AG08396 (cell line): ENCODE measurements around the gene CTNND2.
"Not testable (repeated sequence)": the region's sequence is repeated elsewhere in the genome, so short reads cannot be mapped to it uniquely, and the experiment has no call there.

Experiments
- DNase-seq: peaks from one replicate; pipeline ENCODE4 v3.0.0; 2012; ENCODE audit warnings: low spot score, mixed read lengths

Gene CTNND2

DNA sequence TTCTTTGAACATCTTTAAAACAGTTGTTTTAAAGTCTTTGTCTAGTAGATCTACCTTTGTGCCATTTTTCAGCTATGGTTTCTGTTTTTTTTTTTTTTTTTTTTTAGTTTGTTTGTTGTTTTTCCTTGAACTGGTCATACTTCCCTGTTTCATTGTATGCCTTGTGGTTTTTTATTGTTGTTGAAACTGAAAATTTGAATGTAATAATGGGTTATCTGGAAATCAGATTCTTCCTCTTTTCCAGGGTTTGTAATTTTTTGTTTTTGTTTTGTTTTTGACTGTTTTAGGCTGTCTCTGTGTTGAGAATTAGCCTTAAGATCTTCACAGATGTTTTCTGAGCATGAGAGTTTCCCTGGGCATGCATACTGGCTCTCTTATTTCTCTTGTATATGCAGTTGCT, 873.6 kb downstream of the CTNND2 start:
- no peak for DNase-seq

DNA sequence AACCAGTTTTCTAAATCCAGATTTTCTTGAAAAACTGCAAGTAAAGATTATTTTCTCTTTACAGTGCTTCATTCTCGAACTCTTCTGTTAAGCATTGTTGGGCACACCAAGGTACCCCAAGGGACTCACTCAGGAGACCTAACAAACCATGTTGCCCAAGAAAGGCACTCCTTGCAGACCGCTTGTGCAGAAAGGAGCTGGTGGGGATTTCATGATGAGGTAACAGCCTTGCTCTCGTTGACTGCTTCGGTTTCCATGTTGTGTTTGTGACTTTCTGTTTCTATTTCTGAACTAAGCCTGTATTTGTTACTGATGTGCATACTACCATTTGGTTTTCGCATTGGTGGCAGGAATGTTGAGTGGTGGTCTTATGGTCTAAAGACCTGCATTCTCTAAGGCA, 876.6 kb downstream of the CTNND2 start:
- DNase-seq: no peak

DNA sequence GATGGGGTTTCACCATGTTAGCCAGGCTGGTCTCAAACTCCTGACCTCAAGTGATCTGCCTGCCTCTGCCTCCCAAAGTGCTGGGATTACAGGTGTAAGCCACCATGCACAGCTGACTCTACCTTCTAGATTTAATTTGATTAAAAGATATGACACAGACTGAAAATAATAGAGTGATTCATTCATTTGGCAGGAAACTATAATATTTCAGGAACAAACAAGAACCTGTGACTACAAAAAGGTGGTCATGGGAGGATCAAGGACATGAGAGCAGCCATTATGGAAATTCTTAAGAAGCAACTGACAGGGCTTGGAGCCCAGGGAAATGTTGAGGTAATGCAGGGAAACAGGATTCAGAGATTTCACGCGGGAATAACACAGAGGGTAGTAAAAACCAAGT, 877.7 kb downstream of the CTNND2 start:
- no peak for DNase-seq

DNA sequence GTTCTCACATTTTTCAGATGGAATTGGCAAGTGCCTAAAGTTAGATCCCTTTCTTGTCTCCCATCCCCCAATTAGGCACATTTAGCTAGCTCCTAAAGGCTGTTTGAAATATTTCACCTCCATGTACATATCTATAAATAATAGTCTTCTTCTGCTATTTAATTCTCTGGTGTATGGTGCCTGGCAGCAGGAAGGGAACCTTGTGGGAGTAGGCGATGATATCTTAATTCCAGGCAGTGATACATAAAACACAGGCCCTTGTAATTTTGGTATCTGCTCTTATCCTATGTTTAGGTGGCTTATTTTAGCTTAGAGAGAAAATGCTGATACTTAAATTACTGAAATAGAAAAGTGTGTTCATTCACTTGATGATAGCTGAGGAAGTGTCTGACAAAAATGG, 880.3 kb downstream of the CTNND2 start:
- no peak for DNase-seq

DNA sequence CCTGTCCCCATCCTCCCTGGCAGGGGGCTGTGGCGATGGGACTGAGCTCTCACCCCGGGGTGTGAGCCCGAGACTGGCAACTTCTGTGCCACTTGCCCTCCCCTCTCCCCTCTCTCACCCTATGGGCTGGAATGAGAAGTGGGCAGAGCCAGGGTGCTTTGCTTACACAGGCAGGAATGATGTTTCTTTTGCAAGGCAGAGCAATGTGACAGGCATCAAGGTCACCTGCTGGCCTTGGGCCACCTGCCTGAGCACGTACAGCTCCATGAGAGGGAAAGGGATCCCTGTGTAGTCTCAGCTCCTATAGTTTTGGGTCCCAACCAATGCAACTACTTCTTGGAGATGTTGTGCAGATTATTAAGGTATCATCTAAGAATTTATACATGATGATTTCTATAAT, 890.5 kb downstream of the CTNND2 start:
- DNase-seq: no peak

DNA sequence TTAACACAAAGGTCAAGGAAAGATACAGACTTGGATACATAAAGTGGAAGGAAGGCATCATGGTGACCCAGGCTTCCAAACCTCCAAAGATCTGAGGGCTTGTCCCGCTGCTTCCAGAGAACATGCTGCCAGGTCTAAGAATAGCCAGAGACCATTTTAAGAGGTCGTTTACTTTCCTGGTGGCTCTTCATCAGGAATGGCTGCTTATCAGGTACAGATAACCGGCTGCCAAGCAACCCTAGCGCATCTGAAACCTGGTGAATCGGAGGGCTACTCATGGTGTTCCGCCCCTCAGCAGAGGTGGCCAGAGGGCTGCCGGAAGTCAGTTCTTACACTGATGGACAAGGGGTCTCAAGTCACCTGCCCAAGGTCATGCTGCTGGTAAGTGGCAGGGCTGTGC, 892.0 kb downstream of the CTNND2 start:
- no peak for DNase-seq

DNA sequence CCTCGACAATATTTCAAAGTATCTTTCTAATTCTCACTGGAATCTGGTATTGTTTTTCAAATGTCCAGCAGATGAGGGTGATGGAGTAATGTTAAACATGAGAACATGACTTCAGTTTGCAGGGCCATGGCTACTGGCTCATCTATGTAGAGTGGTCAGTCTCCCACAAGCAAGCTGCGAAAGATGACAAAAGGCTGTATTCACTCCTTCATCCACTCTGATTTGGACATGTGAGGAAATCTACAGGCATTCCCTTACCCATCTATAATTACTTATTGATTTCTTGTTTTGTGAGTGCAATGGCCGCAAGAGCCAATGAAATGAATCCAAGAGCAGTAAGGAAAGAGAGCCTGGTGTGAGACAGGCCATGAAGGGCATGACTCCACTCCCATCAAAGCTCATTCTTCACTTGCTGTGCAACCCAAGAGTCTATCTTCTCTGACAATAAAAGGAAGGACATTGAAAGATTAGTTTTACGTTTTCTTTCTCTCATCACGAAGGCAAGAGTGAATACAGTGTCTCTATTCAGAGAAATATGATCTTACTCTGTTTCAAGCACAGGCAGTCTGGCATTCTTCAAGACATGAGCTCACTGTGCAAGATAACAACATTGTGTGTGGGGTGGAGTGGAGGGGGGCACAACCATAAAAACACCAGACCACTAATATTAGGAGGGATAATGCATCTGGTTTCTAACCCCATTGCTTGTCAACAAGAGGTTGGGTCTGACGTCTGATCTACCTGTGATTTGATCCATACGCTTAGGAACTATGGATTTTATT, 893.6 kb downstream of the CTNND2 start:
- no peak for DNase-seq

DNA sequence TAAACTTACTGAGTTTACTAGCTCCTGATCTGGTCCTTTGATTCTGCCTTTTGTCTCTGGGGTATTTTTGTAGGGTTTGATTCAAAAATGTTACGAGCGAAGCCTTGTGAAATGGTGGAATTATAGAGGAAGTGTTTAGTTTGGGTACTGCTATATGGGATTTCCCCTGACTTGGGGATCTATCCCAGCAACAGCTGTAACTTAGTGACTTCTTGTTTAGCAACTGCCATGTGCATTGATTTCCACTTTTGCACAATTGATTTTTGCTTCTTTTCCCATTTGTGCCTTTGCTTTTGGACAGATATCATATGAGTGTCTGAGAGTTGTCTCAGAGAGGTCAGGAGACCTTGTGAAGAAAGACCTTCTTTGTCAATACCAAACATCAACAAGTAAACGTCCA, 894.7 kb downstream of the CTNND2 start:
- no peak for DNase-seq

DNA sequence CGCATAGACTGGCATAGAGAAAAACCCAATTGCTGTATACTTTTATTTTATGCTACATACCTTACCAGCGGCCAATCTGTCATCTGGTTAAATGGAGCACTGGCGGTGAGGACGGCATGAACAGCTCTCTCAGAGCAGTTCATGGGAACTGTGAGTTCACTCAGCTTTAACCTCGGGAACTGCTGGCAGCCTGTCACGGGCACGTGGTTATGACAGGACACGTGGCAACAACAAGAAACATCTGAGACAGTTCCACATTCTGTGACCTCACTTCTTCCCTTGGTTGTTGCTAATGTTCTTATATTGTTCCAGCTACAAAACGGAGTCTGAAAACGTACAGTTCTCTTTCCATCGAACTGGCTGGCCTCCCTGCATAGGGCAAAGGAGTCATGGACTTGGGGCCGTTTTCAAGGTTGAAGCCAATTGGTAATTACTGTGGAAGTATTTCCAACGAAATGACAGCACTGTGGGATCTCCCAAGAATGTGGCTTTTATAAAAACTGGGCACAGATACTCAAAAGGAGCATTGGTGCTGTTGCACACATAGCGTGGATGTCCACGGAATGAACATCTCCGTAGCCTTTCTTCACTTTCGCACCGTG, 896.9 kb downstream of the CTNND2 start:
- DNase-seq: no peak

DNA sequence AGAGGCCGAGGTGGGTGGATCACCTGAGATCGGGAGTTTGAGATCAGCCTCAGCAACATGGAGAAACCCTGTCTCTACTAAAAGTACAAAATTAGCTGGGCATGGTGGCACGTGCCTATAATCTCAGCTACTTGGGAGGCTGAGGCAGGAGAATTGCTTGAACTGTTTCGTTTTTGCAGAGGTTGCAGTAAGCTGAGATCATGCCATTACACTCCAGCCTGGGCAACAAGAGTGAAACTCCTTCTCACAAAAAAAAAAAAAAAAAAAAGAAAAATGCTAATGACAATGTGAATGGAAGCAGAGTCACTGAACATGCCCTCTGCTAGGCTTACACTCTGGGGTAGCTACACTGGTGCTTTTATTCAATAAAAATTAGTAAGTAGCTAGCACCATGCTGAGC, 899.7 kb downstream of the CTNND2 start:
- DNase-seq: not testable (repeated sequence)

DNA sequence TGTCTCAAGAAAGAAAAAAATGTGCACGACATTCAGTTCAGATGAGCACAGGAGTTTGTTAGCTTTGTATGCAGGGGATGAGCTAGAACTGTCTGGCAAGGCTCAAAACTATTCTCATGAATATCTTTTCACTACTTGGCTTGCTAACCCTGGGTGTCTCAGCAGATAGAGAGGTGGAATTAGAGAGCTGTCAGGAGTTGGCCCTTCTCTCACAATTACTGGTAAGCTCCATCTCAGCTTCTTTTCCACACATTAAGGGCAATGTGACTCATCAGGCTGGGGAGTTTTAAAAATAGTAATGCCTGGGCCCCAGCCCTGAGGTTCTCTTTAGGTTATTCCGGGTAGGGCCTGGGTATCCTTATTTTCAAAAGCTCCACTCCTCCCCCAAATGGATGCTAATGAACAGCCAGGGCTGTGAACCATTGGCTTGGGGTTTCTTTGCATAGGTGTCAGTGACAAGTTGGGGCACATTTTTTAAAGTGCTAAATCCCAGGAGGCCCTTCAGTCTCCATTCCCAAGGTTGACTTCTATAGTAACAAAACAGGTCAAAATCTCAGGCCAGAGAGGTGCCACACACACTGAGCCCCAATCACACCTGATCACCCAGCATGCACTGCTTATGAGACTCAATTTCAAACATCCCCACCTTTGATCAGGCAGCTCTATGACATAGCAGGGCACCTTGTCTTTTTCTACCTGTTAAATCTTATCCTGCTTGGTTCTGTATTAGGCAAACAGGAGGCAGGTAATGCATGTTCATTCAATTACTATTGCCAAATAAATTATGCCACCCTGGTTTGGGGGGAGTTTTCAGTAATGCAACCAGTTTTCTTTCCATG, 903.5 kb downstream of the CTNND2 start:
- DNase-seq: no peak

DNA sequence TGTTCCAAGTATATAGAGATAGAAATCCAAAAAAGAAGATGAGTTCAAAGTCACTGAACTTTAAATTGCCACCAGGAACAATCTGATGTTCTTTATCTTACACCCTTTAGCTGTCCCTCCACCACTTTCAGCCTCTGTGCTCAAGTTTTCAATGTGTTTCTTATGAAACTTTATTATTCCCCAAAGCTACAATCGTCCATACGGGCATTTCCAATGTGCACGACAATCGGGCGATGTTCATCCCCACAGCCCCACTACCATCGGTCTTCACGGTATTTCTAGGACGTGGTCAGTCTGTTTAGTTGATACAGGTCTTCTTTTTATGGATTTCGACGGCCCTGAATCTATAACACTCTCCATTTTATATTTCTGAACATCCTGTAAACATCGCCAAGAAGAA, 904.5 kb downstream of the CTNND2 start:
- DNase-seq: no peak

DNA sequence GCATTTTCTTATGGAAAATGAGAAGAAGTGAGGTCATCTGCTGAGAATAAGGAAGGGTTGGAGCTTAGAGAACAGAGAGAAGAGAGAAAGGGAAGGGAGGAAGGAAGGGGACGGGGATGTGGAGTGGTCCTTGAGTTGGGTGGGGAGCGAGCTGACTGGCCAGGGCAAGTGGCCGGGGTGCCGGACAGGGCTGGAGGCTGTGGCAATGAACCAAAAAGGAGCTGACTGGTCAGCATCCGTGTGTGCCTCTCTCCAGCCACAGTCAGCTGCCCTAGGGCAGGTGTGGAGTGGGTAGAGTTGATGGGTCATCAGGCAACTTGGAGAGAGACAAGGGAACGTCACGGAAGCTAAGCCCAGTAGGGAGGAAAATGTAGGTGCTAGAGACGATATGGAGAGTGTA, 908.4 kb downstream of the CTNND2 start:
- no peak for DNase-seq

DNA sequence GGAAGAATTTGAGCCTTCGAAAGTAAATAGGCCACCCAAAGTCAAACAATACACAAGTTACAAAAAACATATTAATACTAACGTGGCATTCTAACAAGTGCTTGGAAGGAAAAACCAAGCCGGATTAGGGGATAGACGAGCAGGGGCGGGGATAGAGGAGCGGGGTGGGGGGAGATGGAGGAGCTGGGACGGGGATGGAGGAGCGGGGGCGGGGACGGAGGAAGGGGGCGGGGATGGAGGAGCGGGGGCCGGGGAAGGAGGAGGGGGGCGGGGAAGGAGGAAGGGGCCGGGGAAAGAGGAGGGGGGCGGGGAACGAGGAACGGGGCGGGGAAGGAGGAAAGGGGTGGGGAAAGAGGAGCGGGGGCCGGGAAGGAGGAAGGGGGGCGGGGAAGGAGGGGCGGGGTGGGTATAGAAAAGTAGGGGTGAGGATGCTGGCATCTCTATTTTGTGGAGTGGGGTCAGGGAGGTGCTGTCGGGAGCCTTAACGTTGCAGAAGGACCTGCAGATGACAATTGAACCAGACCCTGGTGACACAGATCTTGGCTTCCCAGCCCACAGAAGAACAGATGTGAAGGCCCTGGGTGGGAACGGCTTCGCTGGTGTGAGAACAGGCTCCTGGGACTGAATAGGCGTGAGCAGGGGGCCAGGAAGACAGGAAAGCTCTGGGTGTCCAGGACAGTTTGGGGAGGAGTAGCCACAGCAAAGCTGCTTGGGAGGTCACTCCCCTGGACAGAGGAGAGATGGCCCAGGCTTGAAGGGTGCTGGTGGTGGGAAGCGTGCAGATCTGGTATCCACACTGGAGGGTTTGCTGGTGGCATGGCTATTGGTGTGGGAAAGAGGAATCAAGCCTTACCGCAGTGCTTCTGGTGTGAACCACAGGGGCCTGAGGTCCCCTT, 909.9 kb downstream of the CTNND2 start:
- DNase-seq: no peak

DNA sequence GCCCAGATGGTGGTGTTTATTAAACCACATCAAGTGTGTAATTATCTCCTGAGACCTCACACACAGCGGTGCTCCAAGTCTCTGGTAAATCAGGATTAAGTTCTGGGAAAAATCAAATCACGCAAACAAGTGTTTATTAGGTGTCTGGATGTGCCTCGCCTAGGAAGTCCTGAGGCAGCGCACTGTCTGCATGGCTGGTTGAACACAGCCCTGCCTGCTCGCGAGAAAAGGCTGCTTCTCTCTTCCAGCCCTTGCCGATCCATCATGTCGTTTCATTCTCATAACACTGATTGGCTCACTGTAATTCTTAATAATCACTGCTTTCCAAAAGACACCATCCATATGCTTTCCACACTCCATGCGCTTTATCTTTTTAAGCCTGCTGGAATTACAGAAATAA, 913.6 kb downstream of the CTNND2 start:
- no peak for DNase-seq

DNA sequence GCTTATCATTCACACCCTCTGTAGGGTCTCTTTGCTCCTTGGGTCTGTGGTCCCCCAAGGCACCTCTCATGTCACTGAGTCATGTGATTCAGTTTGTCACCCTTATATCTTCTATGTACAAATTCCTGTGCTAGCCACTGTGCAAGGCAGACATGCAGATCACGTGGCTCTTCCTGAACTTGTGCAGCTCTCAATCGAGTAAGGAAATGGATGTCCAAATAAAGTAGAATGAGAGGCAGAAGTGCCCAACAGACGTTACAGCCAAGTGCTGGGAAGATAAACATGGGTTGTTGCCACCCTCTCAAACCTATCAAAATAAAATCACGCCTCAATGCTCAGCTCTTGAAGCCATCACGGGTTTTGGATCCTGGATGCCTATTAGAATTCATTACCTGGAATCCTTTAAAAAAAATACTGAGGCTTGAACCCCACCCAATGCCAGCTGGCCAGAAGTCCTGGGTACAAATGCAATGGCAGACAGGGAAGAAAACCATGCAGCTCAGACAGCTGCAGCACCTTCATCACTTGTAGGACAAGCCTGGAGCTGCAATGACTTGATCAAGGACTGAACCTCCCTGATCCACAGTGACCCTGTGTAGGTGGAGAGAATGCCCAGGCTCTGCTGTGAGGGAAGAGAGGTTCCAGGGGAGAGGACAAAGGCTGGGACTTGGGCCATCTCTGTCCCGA, 914.5 kb downstream of the CTNND2 start:
- no peak for DNase-seq

DNA sequence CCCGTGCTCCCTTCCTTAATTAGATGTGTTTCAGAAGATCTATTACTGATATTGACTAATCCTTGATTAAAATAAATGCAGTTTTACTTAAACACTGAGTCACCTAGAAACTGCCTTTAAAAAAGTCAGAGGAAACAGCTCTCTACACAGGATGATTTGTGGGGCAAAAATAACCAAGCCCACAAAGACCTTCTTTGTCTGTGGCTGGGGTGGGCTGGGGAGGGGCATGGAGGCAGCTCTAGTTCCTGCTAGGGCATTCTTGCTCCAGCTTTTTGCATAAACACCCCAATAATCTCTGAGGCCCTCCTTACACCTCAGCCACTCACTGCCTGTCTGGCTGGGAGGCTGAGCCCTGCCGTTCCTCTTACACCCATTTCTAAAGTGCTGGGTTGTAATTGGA, 915.6 kb downstream of the CTNND2 start:
- DNase-seq: no peak

DNA sequence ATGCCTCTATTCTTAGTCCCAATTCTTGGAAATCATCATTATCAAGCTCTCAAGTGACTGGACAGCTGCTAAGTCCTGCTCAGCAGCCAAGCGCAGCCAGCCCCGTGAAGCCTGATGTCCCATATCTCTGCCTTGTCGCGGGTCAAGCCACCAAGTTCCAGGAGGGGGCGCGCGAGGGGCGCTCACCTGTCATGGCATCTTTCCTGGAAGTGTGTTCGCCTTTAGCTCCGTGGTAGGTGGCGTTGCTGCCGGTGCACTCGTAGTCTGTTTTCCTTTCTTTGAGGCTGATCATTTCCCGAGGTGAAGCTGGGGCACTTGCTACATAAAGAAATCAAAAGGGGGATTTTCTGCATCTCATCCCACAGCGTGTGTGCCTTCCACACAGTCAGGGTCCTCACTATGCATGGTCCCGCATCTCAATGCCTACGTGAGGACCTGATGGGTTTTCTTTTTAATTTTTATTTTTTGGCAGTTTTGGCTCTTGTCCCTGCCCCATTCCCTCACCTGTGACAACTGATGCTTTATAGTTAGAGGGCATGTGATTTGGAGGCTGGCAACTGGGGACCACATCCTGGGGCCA, 916.2 kb downstream of the CTNND2 start:
- peak; percentile 39 for DNase-seq

DNA sequence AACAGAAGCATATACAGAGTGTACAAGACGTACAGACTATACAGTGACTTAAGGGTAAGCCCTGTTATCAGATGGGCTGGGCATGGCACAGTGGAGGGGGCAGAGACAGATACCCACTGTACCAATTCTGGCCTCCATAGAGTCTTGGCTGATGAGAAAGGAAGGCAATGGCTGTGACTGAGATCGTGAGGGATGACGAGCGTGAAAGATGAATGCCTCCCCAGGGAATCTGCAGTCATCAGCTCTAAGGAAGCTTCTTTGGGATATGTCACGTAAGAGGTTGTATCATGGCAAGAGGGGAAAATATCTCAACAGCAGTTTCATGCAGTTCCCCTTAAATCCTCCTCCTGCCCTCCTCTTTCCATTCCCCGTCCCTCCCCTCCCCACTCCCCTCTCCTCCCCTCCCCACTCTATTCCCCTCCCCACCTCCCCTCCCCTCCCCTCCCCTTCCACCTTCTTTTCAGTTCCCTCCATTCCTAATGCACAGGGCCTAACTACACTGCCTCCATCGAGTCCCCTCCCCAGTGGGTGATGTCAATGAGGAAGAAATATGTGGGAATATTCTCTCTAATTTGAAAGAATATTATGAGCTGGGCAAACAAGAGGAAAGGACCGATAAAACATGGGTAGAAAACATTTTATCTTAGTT, 916.8 kb downstream of the CTNND2 start:
- DNase-seq: no peak

DNA sequence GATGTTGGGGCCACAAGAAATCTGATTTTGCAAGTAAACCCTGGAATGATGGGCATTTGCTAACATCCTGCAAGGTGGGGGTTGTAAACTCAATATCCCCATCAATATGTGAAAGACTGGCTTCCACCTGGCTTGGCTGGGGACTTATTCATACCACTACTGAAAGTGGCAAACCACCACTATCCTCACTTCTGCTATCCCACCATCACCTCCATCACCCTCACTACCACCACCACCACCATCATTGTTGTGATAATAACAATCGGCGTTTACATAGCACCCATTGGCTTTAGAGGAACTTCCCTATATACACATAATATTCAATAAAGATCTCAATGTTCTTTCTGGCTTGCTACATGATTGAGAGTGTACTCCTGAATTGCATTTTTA, 918.5 kb downstream of the CTNND2 start:
- no peak for DNase-seq
